ENCODE data around the gene NFKBIA.

DNA sequence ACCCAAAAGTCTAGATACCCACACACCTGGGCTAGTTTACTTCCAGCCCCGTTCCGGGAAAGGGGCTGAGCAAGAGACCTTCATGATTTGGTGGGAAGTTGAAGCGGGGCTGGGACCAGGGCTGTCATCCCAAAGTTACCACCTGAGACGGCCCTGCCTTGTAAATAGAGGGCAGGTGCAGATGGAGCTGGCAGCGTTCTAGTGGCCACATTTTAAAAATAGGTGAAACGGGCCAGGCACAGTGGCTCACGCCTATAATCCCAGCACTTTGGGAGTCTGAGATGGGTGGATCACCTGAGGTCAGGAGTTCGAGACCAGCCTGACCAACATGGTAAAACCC lies 43.4 kb downstream of the NFKBIA start:
- no peak for TF ChIP-seq CTCF (IDR thresholded peaks at IDR 0.05 in 4 of 5, conservative IDR thresholded peaks at IDR 0.05 in 1 of 5)
- no peak for TF ChIP-seq POLR2A (IDR thresholded peaks at IDR 0.05)
